RWPE1 (cell line): ENCODE data around the gene PCDH9.

ENCODE experiments used
- CTCF ChIA-PET: fragments of 350-600 bp; sonication (Branson Sonifier 250); formaldehyde crosslinking; extraction: SDS; loops from one replicate; lab custom pipeline; 2021; lab: Yijun Ruan, JAX
- POLR2A ChIA-PET: fragments of 400-600 bp; formaldehyde crosslinking; extraction: SDS; loops from one replicate; lab custom pipeline; 2020; ENCODE audit warnings: antibody characterized with exemption; ENCODE audit not compliant: low non-redundant PET; lab: Yijun Ruan, JAX
- DNase-seq: peaks from one replicate; pipeline ENCODE4 v3.0.0; 2012; ENCODE audit warnings: low spot score
- H3K27ac ChIP-seq: fragments of 450-650 bp; 2 replicates; pipeline ENCODE4 v1.5.1; 2017
- CTCF ChIP-seq: fragments of 450-650 bp; conservative IDR thresholded peaks from 2 replicates; pipeline ENCODE4 v1.5.1; 2017; ENCODE audit warnings: low read depth, mild to moderate bottlenecking

Gene PCDH9

GRCh38 chr13:66967811-66968597 lies 262.1 kb downstream of the PCDH9 start:
- H3K27ac ChIP-seq = no peak overlapping the region
- no peak for TF ChIP-seq CTCF
- ChIA-PET CTCF (no interaction called here), POLR2A (no interaction called here)
- no peak for DNase-seq

GRCh38 chr13:66965181-66965580 lies 265.0 kb downstream of the PCDH9 start:
- ChIA-PET CTCF (interaction anchor here (0.9 kb wide), 1 partner anchor 308 kb away, joined by 3 read pairs; no protein-coding TSS in a partner anchor), POLR2A (no interaction called here)
- DNase-seq = no peak
- no peak for TF ChIP-seq CTCF
- H3K27ac ChIP-seq = no peak overlapping the region

GRCh38 chr13:66962953-66963352 lies 267.2 kb downstream of the PCDH9 start:
- no peak for TF ChIP-seq CTCF
- DNase-seq = no peak
- ChIA-PET POLR2A (no interaction called here), CTCF (no interaction called here)
- no peak overlapping the region for H3K27ac ChIP-seq

GRCh38 chr13:66958611-66959010 lies 271.5 kb downstream of the PCDH9 start:
- DNase-seq = no peak
- H3K27ac ChIP-seq = no peak overlapping the region
- no peak for TF ChIP-seq CTCF
- CTCF ChIA-PET = no interaction called here
- POLR2A ChIA-PET = no interaction called here

GRCh38 chr13:66952507-66952906 lies 277.6 kb downstream of the PCDH9 start:
- no peak overlapping the region for H3K27ac ChIP-seq
- ChIA-PET POLR2A (no interaction called here), CTCF (no interaction called here)
- DNase-seq = no peak
- no peak for TF ChIP-seq CTCF

- no peak for TF ChIP-seq CTCF
- no peak overlapping the region for H3K27ac ChIP-seq
- POLR2A ChIA-PET = no interaction called here
- DNase-seq = no peak
- CTCF ChIA-PET = no interaction called here
Observed at GRCh38 chr13:66951426-66951825, 278.7 kb downstream of the PCDH9 start.
